Fibroblast of pulmonary artery (primary cell): ENCODE data around the gene MEIS2.

ENCODE experiments used
- DNase-seq: peaks from one replicate; pipeline ENCODE4 v3.0.0-alpha.2; 2010; ENCODE audit warnings: low read depth
- H3K4me3 ChIP-seq: replicated peaks from 2 replicates; pipeline ENCODE4 v1.5.1; 2011; ENCODE audit warnings: low read depth, mild to moderate bottlenecking, control low read depth, low read length, moderate library complexity
- TF ChIP-seq, protein P1 (sequence below): IDR thresholded peaks from 2 replicates; pipeline ENCODE4 v1.5.1; 2011; ENCODE audit warnings: mild to moderate bottlenecking, control low read depth, low read length, inconsistent platforms; ENCODE audit errors: missing control alignments

The MEIS2 gene

DNA sequence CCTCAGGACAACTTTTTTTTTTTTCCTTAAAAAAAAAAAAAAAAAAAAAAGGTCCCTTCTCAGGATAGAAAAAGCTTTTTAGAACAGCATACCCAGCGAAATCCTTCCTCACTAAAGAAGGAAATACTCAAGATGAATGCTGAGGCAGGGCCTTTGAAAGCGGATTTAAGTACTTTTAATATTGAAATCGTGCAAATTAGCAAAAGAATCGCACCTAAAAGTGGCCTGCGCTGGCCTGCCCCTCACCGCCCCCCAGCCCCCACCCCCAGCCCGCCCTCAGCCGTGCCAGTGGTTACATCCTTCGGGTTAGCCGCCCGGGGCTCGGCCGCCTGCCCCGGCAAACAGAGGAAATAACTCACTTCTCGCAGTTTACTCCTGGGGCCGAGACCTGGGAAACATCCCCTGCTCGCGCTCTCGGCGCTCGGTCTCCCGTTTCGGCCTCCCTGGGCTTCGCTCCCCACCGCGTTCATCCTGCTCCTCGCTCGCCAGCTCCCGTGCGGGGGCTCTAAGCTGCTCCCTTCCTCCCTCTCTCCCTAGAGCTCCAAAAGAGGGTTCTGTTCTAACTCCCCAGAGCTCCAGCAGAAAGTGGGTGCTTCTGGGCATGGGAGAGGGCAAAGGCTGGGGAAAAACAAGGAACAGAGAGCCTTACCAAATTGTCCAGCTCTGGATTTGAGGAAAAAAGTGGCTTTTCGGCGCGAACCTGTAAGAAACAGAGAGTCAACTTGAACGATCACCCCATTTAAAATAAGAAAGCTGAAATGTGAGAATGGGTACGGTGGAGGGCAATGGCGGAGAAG is 5.2 kb downstream of the MEIS2 start:
- peak overlapping the region; percentile 86 for H3K4me3 ChIP-seq
- TF ChIP-seq, protein P1, sequence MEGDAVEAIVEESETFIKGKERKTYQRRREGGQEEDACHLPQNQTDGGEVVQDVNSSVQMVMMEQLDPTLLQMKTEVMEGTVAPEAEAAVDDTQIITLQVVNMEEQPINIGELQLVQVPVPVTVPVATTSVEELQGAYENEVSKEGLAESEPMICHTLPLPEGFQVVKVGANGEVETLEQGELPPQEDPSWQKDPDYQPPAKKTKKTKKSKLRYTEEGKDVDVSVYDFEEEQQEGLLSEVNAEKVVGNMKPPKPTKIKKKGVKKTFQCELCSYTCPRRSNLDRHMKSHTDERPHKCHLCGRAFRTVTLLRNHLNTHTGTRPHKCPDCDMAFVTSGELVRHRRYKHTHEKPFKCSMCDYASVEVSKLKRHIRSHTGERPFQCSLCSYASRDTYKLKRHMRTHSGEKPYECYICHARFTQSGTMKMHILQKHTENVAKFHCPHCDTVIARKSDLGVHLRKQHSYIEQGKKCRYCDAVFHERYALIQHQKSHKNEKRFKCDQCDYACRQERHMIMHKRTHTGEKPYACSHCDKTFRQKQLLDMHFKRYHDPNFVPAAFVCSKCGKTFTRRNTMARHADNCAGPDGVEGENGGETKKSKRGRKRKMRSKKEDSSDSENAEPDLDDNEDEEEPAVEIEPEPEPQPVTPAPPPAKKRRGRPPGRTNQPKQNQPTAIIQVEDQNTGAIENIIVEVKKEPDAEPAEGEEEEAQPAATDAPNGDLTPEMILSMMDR, result no peak
- no peak for DNase-seq

DNA sequence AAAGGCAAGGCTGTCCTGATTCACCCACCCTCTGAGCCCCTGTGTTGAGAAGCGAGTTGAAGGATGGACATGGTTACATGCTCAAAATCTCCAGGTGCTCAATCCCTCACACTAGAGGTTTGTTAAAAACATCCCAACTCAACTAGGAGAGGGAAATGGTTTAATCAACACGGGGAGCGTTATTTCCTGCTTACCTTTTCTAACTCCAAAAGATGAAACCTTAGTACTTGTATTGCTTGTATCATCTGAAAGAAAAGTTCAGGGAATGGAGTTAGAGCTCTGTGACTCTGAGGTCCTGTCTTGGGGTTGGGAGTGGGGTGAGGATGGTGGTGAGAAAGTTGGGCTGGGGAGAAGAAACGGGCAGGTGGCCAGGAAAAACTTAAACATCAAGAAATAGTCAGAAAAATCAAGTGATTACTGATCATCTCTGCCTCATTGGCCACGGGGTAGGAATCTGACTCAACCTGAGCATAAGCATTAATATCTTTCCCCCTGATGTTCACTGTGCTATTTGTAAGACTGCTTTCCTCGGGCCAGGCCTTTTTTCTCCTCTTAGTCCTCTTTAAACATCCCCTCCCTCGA is 5.9 kb downstream of the MEIS2 start:
- TF ChIP-seq, protein P1, result no peak
- peak overlapping the region; percentile 86 for H3K4me3 ChIP-seq
- no peak for DNase-seq

DNA sequence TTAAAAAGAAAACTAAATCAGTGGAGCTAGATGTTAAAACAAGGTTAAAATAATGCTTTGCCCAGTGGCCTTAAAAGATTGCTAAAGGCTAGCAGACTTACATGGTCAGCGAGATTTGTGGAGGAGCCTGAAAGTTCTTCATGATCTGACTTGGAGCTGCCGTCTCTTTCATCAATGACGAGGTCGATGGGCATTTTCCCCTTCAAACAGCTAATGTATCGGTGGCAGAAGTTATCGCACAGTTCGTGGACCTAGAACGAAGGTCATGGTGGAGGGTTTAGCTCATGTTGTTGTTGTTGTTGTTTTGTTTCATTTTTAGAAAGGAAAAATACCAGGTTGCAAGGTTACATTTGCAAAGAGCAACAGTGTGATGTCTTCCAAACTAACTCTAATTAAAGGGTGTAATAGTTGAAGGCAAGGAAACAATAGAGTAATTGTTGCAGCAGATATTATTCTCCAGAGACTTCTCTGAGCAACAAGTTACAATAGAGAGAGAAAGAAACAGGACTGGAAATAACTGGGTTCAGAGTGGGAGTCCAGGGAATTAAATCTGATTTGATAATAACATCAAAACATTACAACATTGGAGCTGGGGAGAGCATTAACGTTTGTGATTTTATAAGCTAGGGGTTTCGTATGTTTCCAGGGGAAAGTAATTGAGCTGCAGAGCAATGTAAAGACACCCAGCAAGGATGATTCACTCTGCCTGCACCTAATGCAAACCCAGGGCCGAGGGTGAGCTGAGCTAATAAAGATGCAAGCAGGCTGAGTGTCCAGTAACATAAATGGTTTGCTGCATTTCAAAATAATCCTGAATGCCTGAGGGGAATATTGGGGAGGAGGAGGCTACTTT is 6.6 kb downstream of the MEIS2 start:
- DNase-seq, result peak; percentile 81
- peak overlapping the region; percentile 86 for H3K4me3 ChIP-seq
- TF ChIP-seq, protein P1, result no peak

DNA sequence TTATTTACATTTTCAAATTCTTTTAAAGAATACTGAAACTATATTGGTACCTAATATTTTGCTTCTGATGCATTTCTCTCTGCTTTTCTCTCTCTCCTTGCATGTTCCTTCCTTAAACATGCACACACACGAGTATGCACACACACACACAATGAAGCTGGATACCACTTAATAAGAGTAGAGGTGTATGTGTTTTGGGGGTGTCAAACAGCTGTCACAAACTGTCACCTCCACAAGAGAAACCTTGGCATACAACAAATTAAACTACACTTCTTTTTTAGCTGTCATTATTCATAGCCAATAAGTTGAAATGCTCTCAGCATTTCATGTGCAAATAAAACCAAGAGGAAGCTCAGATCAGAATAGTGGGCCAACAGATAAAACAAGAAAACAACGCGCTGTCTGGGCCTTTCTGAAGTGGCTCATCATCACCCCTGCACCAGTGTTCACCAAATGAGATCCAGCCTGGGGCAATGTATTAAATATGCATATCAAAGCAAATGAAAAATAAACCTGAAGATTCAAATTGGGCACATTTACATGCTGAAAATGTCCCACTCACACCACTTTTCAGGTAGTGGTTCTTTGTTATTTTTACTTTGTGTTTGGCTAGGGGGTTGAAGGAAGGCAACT is 9.7 kb downstream of the MEIS2 start:
- no peak for DNase-seq
- H3K4me3 ChIP-seq, result peak overlapping the region; percentile 86
- TF ChIP-seq, protein P1, result no peak

DNA sequence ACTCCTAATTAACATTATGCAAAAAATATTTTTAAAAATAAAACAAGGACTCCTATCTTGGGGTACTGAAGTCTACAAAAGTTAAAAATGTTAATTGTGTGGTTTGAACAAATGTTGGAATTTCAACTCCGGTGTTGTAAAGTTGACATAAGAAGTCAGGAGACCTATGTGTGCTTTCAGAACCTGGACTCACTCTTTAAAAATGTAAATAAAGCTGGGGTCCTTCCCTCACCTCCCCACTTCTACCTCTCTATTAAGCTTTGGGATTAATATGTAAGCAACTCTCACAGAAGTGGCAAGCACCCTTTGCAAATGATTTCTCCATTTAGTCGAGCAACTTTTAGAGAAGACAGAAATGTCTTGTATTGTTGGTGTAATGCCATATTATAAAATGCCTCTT is 11.9 kb downstream of the MEIS2 start:
- TF ChIP-seq, protein P1, result no peak
- no peak overlapping the region for H3K4me3 ChIP-seq
- DNase-seq, result no peak

DNA sequence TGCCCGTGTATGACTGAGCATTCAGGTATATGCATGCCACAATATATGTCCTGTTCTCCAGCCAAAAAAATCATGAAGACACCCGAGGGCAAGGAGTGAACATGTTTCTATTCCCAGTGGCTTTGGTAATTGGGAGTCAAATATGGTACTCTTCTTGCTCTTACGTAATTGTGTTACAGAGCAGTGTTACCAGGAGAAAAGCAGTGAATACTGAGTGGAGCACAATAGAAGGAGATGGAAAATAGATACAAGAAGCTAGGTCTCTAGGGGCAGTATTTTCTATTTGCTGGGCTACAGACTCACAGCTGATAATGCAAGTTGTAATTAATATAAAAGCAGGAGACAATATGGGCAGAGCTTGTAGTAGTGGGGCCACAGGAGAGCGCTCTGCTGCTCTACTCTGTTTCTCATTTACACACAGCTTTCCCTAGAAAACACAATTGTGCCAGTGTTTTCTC is 13.2 kb downstream of the MEIS2 start:
- DNase-seq, result no peak
- no peak overlapping the region for H3K4me3 ChIP-seq
- TF ChIP-seq, protein P1, result no peak
